ENCODE measurements around the gene KIF20B. TPM values are rescaled to one million over a fixed set of nuclear protein-coding genes. Genes with fewer than 3 reads are reported as not detected.

The KIF20B gene
- total RNA-seq, 1 experiment from 2014 or later, result 59.1 TPM

GRCh38 chr10:89707372-89707771, 6.0 kb downstream of the KIF20B start:
- Histone ChIP-seq H2BK12ac (ENCODE audit: insufficient read length, low read depth, low read length) (no peak overlapping the region), H3K4ac (ENCODE audit: low read depth, low read length) (no peak overlapping the region), H3K9me3 (ENCODE audit: control insufficient read depth, low read depth, low read length) (no peaks in the 10 kb centered on the region), H3T11ph (ENCODE audit: low read length) (no peak overlapping the region), H2BK15ac (ENCODE audit: low read depth, low read length) (no peak overlapping the region), H4K91ac (ENCODE audit: insufficient read length, low read depth, low read length) (no peak overlapping the region), H3K27me3 (ENCODE audit: insufficient read depth, low read length) (no peaks in the 10 kb centered on the region), H3K4me1 (ENCODE audit: insufficient read depth, low read length) (no peaks in the 10 kb centered on the region; the same call in 1 of the 2 replicates), H3K23ac (ENCODE audit: insufficient read length, low read depth, low read length) (no peak overlapping the region), H3K18ac (ENCODE audit: insufficient read length, low read depth, low read length) (no peak overlapping the region), H2BK5ac (ENCODE audit: insufficient read length, low read length) (no peak overlapping the region), H3K56ac (ENCODE audit: insufficient read length, low read depth, low read length) (no peak overlapping the region), H2AK5ac (ENCODE audit: insufficient read length, low read length) (no peak overlapping the region), H4K20me1 (ENCODE audit: control insufficient read depth, insufficient read depth, insufficient read length) (no peaks in the 10 kb centered on the region), H2AFZ (ENCODE audit: low read length) (no peak overlapping the region), H3K9ac (ENCODE audit: extremely low read depth, insufficient read length, low read length) (no peak overlapping the region), H3K79me2 (ENCODE audit: insufficient read depth, low read length) (peaks cover 31% of the 10 kb centered on the region; the same call in 1 of the 2 replicates), H3K27ac (ENCODE audit: insufficient read length, low read depth, low read length) (no peak overlapping the region), H3K14ac (ENCODE audit: insufficient read depth, low read length) (no peak overlapping the region), H2BK120ac (ENCODE audit: low read depth, low read length, poor library complexity, severe bottlenecking) (no peak overlapping the region), H2BK20ac (ENCODE audit: low read depth, low read length, poor library complexity, severe bottlenecking) (no peak overlapping the region), H3K23me2 (ENCODE audit: insufficient read length, low read depth, low read length, poor library complexity, severe bottlenecking) (no peaks in the 10 kb centered on the region), H4K5ac (ENCODE audit: insufficient read length, low read depth, low read length) (no peak overlapping the region), H3K4me2 (ENCODE audit: insufficient read depth, insufficient read length, low read length) (no peak overlapping the region), H3K79me1 (ENCODE audit: insufficient read depth, low read depth, low read length, poor library complexity, severe bottlenecking) (peaks cover 7% of the 10 kb centered on the region), H4K8ac (replicated peaks; ENCODE audit: insufficient read length, low read depth, low read length) (no peak overlapping the region)
- Mint-ChIP-seq H3K36me3 (ENCODE audit: insufficient read depth in 1 of 3, low read depth in 3 of 3) (peaks cover 17 to 27% (median 18%) of the 10 kb centered on the region in 3 experiments), H3K27ac (peak overlapping the region in 1 of 3 experiments; percentile 61; a peak in 1 of 7 replicates), H3K9me3 (no peaks in the 10 kb centered on the region), H3K4me3 (no peak overlapping the region), H3K27me3 (ENCODE audit: low read depth) (no peaks in the 10 kb centered on the region), H3K4me1 (peaks cover 20 to 26% of the 10 kb centered on the region in 2 experiments)
- no peak for DNase-seq
- no CpG with 5 or more reads among the region's 1 CpG for WGBS (ENCODE audit: extremely low coverage, insufficient read length, low lambda C conversion rate)
- TF ChIP-seq CTCF (conservative IDR thresholded peaks at IDR 0.05), result no peak
